ENCODE data around the gene HOXD11. TPM values are rescaled to one million over a fixed set of nuclear protein-coding genes. Genes with fewer than 3 reads are reported as not detected.

The HOXD11 gene
- total and polyA plus RNA-seq, 2 of the 4 experiments (the other 2 are of a cell fraction), result not detected

- Histone ChIP-seq H4K20me1 (ENCODE audit: insufficient read depth, low read length) (no peaks in the 10 kb centered on the region; the same call in 1 of the 2 replicates), H2AFZ (replicated peaks; ENCODE audit: low read length, poor library complexity) (peak overlapping the region; percentile 34), H2BK5ac (ENCODE audit: low read depth, low read length, poor library complexity, severe bottlenecking) (no peak overlapping the region), H3K27ac (ENCODE audit: insufficient read depth, low read length) (no peak overlapping the region), H3K4me2 (ENCODE audit: low read depth, low read length) (no peak overlapping the region), H3K36me3 (ENCODE audit: control insufficient read depth, insufficient read depth, low read length) (no peaks in the 10 kb centered on the region), H3K4me3 (ENCODE audit: insufficient read depth, low read depth, low read length) (no peak overlapping the region), H4K5ac (ENCODE audit: low read depth, low read length) (no peak overlapping the region), H3K79me1 (ENCODE audit: low read depth in 1 of 2, low read length in 2 of 2) (no peaks in the 10 kb centered on the region), H3K27me3 (ENCODE audit: control insufficient read depth, insufficient read depth, low read length) (peaks cover 87% of the 10 kb centered on the region), H2BK120ac (ENCODE audit: low read depth, low read length) (no peak overlapping the region), H3K23ac (ENCODE audit: low read depth, low read length) (no peak overlapping the region; the same call in 1 of the 2 replicates), H3K9me3 (ENCODE audit: control insufficient read depth, insufficient read depth, low read length) (no peaks in the 10 kb centered on the region; the same call in 1 of the 2 replicates), H3K56ac (ENCODE audit: extremely low read depth, insufficient read depth, low read length) (no peak overlapping the region), H3K18ac (ENCODE audit: low read depth, low read length) (no peak overlapping the region), H4K8ac (ENCODE audit: low read depth in 2 of 2, low read length in 2 of 2) (no peak overlapping the region), H3K9ac (ENCODE audit: low read depth, low read length) (no peak overlapping the region), H3K4ac (ENCODE audit: low read depth, low read length) (no peak overlapping the region), H2BK20ac (ENCODE audit: low read depth, low read length) (no peak overlapping the region), H2BK15ac (ENCODE audit: low read depth, low read length) (no peak overlapping the region), H3K4me1 (ENCODE audit: control insufficient read depth, insufficient read depth, low read length) (no peaks in the 10 kb centered on the region), H4K91ac (ENCODE audit: insufficient read depth, low read depth, low read length) (no peak overlapping the region), H3K9me1 (ENCODE audit: insufficient read depth, low read length) (no peaks in the 10 kb centered on the region), H2AK5ac (ENCODE audit: low read depth, low read length) (no peak overlapping the region), H3K14ac (replicated peaks; ENCODE audit: low read depth, low read length) (no peak overlapping the region), H2AK9ac (replicated peaks; ENCODE audit: low read depth, low read length, poor library complexity) (no peak overlapping the region)
- in situ Hi-C loops (cut with MboI; ENCODE audit: low sequenced_read_pairs), result loop anchor here (5.0 to 10.0 kb wide), 4 partner anchors 326 to 1026 kb away; no protein-coding TSS in a partner anchor
- dilution Hi-C loops (cut with HindIII; ENCODE audit: low sequenced_read_pairs, unreplicated experiment), result no loop called here
- 0% methylated on average over 1 of the region's 49 CpGs; no CpG with 5 or more reads in 1 of the 2 experiments for WGBS, 2 experiments (ENCODE audit: extremely low coverage in 2 of 2, insufficient read length in 1 of 2)
- intact Hi-C loops (cut with micrococcal nuclease), result no loop called here
- DNase-seq, result no peak
- BruUV-seq (replicated peaks), result no TSS peak
- no peak for ATAC-seq (ENCODE audit: low read depth)
- TF ChIP-seq RAD21 (IDR thresholded peaks at IDR 0.05; ENCODE audit: low read length) (no peak), RCOR1 (IDR thresholded peaks at IDR 0.05; ENCODE audit: insufficient replicate concordance, low read length) (no peak), CTCF (conservative IDR thresholded peaks at IDR 0.05; ENCODE audit: low read depth, low read length) (no peak), FOS (IDR thresholded peaks at IDR 0.05; ENCODE audit: low read depth, low read length) (no peak), BHLHE40 (IDR thresholded peaks at IDR 0.05; ENCODE audit: low read depth, low read length) (no peak), USF2 (IDR thresholded peaks at IDR 0.05; ENCODE audit: low read depth, low read length) (no peak), CHD1 (IDR thresholded peaks at IDR 0.05; ENCODE audit: low read depth, low read length) (no peak), MAFK (IDR thresholded peaks at IDR 0.05; ENCODE audit: low read depth, low read length) (no peak)
- CTCF ChIA-PET, result interaction anchor here (0.6 to 3.7 kb wide), 9 partner anchors 323 to 1033 kb away, joined by 3 to 22 read pairs (median 5); no protein-coding TSS in a partner anchor
- POLR2A ChIA-PET (ENCODE audit: unreplicated experiment), result no interaction called here
Measured at GRCh38 chr2:176128172-176128981, 21.3 kb downstream of the HOXD11 start.
